SK-N-SH (cell line): ENCODE measurements around the gene DNAH10. TPM values are rescaled to one million over a fixed set of nuclear protein-coding genes. Genes with fewer than 3 reads are reported as not detected.

ENCODE experiments used
- CTCF ChIA-PET: fragments of 300-600, 350-600 bp; formaldehyde crosslinking; extraction: SDS; loops from one replicate; lab custom pipeline; 2021; lab: Yijun Ruan, JAX
- POLR2A ChIA-PET: fragments of 350-600 bp; sonication (Branson Sonifier 250); formaldehyde crosslinking; extraction: SDS; loops from one replicate; lab custom pipeline; 2020; ENCODE audit warnings: antibody characterized with exemption, inconsistent platforms; lab: Yijun Ruan, JAX
- DNase-seq: peaks from one replicate; pipeline ENCODE4 v3.0.0; 2012
- H2AFZ ChIP-seq: fragments of 200-600 bp; sonication (generic); 2 replicates; pipeline ENCODE4 v1.8.1; 2016; ENCODE audit warnings: antibody characterized with exemption, mild to moderate bottlenecking, low read depth
- H3F3A ChIP-seq: fragments of 200-600 bp; sonication (generic); replicated peaks from 2 replicates; pipeline ENCODE3; 2016; ENCODE audit warnings: antibody characterized with exemption, mild to moderate bottlenecking; ENCODE audit not compliant: insufficient read depth
- H3K27ac ChIP-seq, 2 experiments: fragments of 200-500 bp in 1 of 2; fragments of 200-600 bp in 1 of 2; sonication (Bioruptor generic) in 1 of 2; sonication (generic), shearing (Covaris generic) in 1 of 2; 2 replicates each; pipeline versions ENCODE4 v1.5.1 to v1.6.1; 2014 to 2016; ENCODE audit warnings: low read depth in 2 of 2, inconsistent platforms in 1 of 2, low read length in 1 of 2, mild to moderate bottlenecking in 1 of 2, mixed read lengths in 1 of 2
- H3K27me3 ChIP-seq: fragments of 200-600 bp; sonication (generic), shearing (Covaris generic); 2 replicates; pipeline ENCODE4 v1.6.1; 2016; ENCODE audit warnings: mixed run types; ENCODE audit not compliant: insufficient read depth
- H3K36me3 ChIP-seq, 2 experiments: fragments of 200-500 bp in 1 of 2; fragments of 200-600 bp in 1 of 2; sonication (Bioruptor generic) in 1 of 2; sonication (generic) in 1 of 2; replicated peaks in 1 of 2; 2 replicates each; pipeline versions ENCODE3 to v1.5.1; 2014 to 2016; ENCODE audit warnings: low read length in 1 of 2, mild to moderate bottlenecking in 1 of 2; ENCODE audit not compliant: insufficient read depth in 2 of 2, control insufficient read depth in 1 of 2
- H3K4me1 ChIP-seq, 2 experiments: fragments of 200-500 bp in 1 of 2; fragments of 200-600 bp in 1 of 2; sonication (Bioruptor generic) in 1 of 2; sonication (generic), shearing (Covaris generic) in 1 of 2; 2 replicates each; pipeline versions ENCODE4 v1.5.1 to v1.6.1; 2014 to 2016; ENCODE audit warnings: low read depth in 1 of 2, low read length in 1 of 2, mixed run types in 1 of 2; ENCODE audit not compliant: insufficient read depth in 2 of 2, control insufficient read depth in 1 of 2
- H3K4me2 ChIP-seq: fragments of 200-600 bp; sonication (generic), shearing (Covaris generic); 2 replicates; pipeline ENCODE4 v1.6.1; 2017; ENCODE audit warnings: mixed run types
- H3K4me3 ChIP-seq, 2 experiments: fragments of 200-500 bp in 1 of 2; fragments of 200-600 bp in 1 of 2; sonication (Bioruptor generic) in 1 of 2; sonication (generic), shearing (Covaris generic) in 1 of 2; 2 replicates each; pipeline versions ENCODE4 v1.5.1 to v1.8.1; 2014 to 2016; ENCODE audit warnings: low read depth in 2 of 2, inconsistent platforms in 1 of 2, low read length in 1 of 2, mild to moderate bottlenecking in 1 of 2, mixed read lengths in 1 of 2, moderate library complexity in 1 of 2
- H3K79me2 ChIP-seq: fragments of 200-600 bp; sonication (generic); 2 replicates; pipeline ENCODE4 v1.8.1; 2017; ENCODE audit warnings: mild to moderate bottlenecking; ENCODE audit not compliant: insufficient read depth
- H3K9ac ChIP-seq: fragments of 200-600 bp; sonication (generic); 2 replicates; pipeline ENCODE4 v1.6.1; 2017; ENCODE audit warnings: mixed run types
- H3K9me2 ChIP-seq: fragments of 200-600 bp; sonication (generic); 2 replicates; pipeline ENCODE4 v1.6.1; 2017; ENCODE audit warnings: mixed run types
- H3K9me3 ChIP-seq: fragments of 200-600 bp; sonication (generic); 2 replicates; pipeline ENCODE4 v1.6.1; 2017; ENCODE audit warnings: mixed run types, mild to moderate bottlenecking, moderate library complexity
- H4K20me1 ChIP-seq: fragments of 200-600 bp; sonication (generic); 2 replicates; pipeline ENCODE4 v1.6.1; 2017; ENCODE audit warnings: mild to moderate bottlenecking, mixed run types; ENCODE audit not compliant: insufficient read depth
- EP300 ChIP-seq, 2 experiments: IDR thresholded peaks; 2 replicates each; pipeline versions ENCODE4 v1.4.0 to v1.6.1; 2012; ENCODE audit warnings: borderline replicate concordance in 1 of 2, low read depth in 1 of 2, low read length in 1 of 2
- FOXJ3 ChIP-seq: sonication (generic); formaldehyde crosslinking; IDR thresholded peaks from 2 replicates; pipeline ENCODE4 v1.5.1; 2020; ENCODE audit warnings: mild to moderate bottlenecking, missing genetic modification reagents
- FOXM1 ChIP-seq: IDR thresholded peaks from 2 replicates; pipeline ENCODE4 v1.4.0; 2012; ENCODE audit warnings: low read depth, mild to moderate bottlenecking
- GABPA ChIP-seq: IDR thresholded peaks from 2 replicates; pipeline ENCODE4 v1.4.0; 2012; ENCODE audit warnings: low read depth, mild to moderate bottlenecking
- JUND ChIP-seq: IDR thresholded peaks from 2 replicates; pipeline ENCODE4 v1.4.0; 2012
- RAD21 ChIP-seq: IDR thresholded peaks from 2 replicates; pipeline ENCODE4 v1.6.1; 2012; ENCODE audit warnings: mild to moderate bottlenecking, low read length
- RCOR1 ChIP-seq: fragments of 150-350 bp; IDR thresholded peaks from 2 replicates; pipeline ENCODE4 v1.6.1; 2017; ENCODE audit warnings: antibody characterized with exemption, low read length
- RXRA ChIP-seq: IDR thresholded peaks from 2 replicates; pipeline ENCODE4 v1.4.0; 2012; ENCODE audit warnings: low read depth, mild to moderate bottlenecking, borderline replicate concordance
- SMC3 ChIP-seq: IDR thresholded peaks from 2 replicates; pipeline ENCODE4 v1.6.1; 2012; ENCODE audit warnings: low read depth, low read length, improper control_type of control experiment
- TEAD4 ChIP-seq: IDR thresholded peaks from 2 replicates; pipeline ENCODE4 v1.4.0; 2012; ENCODE audit warnings: mild to moderate bottlenecking, borderline replicate concordance; ENCODE audit not compliant: insufficient read depth
- USF1 ChIP-seq: IDR thresholded peaks from 2 replicates; pipeline ENCODE4 v1.4.0; 2012; ENCODE audit warnings: low read depth, borderline replicate concordance
- YY1 ChIP-seq: IDR thresholded peaks from 2 replicates; pipeline ENCODE4 v1.4.0; 2012; ENCODE audit warnings: low read depth, mild to moderate bottlenecking
- ZBTB33 ChIP-seq: IDR thresholded peaks from 2 replicates; pipeline ENCODE4 v1.4.0; 2012; ENCODE audit warnings: low read depth, borderline replicate concordance
- WGBS: methylation state at CpG from one replicate; pipeline ENCODE4 v1.1.6; 2017; ENCODE audit warnings: low lambda C conversion rate; 5-methylcytosine and 5-hydroxymethylcytosine counted together
- polyA plus RNA-seq, 3 experiments: library from polyadenylated mRNA; depleted of rRNA; stranded (reverse); fragments of >200 nt; gene quantifications; 2 replicates each; pipeline ENCODE4 v1.2.3, GENCODE V29; 2012

DNAH10 gene
- polyA plus RNA-seq, 1 of the 3 experiments (the other 2 are of a cell fraction): 0.13 TPM

GRCh38 chr12:123744836-123745235, 17.3 kb upstream of the DNAH10 start:
- no peaks in the 10 kb centered on the region for H3K9me3 ChIP-seq
- peaks cover 41 to 56% of the 10 kb centered on the region in 2 experiments for H3K36me3 ChIP-seq
- H2AFZ ChIP-seq: no peak overlapping the region
- no peaks in the 10 kb centered on the region for H3K9me2 ChIP-seq
- no peaks in the 10 kb centered on the region for H3K79me2 ChIP-seq
- no peak overlapping the region for H3K9ac ChIP-seq
- CTCF ChIA-PET: interaction anchor here (0.7 to 1.1 kb wide), 3 partner anchors 13 to 101 kb away, joined by 3 read pairs; no protein-coding TSS in a partner anchor
- H3F3A ChIP-seq: no peaks in the 10 kb centered on the region
- H4K20me1 ChIP-seq: no peaks in the 10 kb centered on the region
- no peaks in the 10 kb centered on the region for H3K27me3 ChIP-seq
- no peak overlapping the region for H3K27ac ChIP-seq
- no peaks in the 10 kb centered on the region for H3K4me1 ChIP-seq
- TF ChIP-seq ZBTB33 (no peak), YY1 (no peak), GABPA (no peak), USF1 (no peak), SMC3 (no peak), FOXJ3 (no peak), RCOR1 (no peak), EP300 (IDR thresholded peaks at IDR 0.05; ENCODE audit: borderline replicate concordance in 1 of 2, low read depth in 1 of 2, low read length in 1 of 2) (no peak), JUND (no peak), RAD21 (no peak), TEAD4 (no peak), RXRA (no peak)
- POLR2A ChIA-PET: no interaction called here
- H3K4me2 ChIP-seq: no peak overlapping the region
- H3K4me3 ChIP-seq: no peak overlapping the region
- DNase-seq: peak; percentile 41
- 96% methylated on average over 8 of the region's 12 CpGs for WGBS

GRCh38 chr12:123747309-123747708, 14.8 kb upstream of the DNAH10 start:
- Histone ChIP-seq H3K9me3 (no peaks in the 10 kb centered on the region), H4K20me1 (no peaks in the 10 kb centered on the region), H3K36me3 (peaks cover 42 to 63% of the 10 kb centered on the region in 2 experiments), H3K4me1 (no peaks in the 10 kb centered on the region), H3K27me3 (no peaks in the 10 kb centered on the region), H3K4me2 (no peak overlapping the region), H3K9ac (no peak overlapping the region), H3K4me3 (no peak overlapping the region), H3K27ac (no peak overlapping the region), H2AFZ (no peak overlapping the region), H3F3A (no peaks in the 10 kb centered on the region), H3K79me2 (no peaks in the 10 kb centered on the region), H3K9me2 (no peaks in the 10 kb centered on the region)
- no peak for DNase-seq
- ChIA-PET CTCF (no interaction called here), POLR2A (no interaction called here)
- TF ChIP-seq RAD21 (no peak), FOXM1 (no peak)
- WGBS: 94% methylated on average over 5 of the region's 5 CpGs
